Fibroblast of skin of left biceps (primary cell): Measurements from ENCODE around the gene CRACR2B.

Source experiments
- DNase-seq, 2 experiments: peaks; one replicate each; pipeline ENCODE4 v3.0.0-alpha.2; 2013; ENCODE audit warnings: low read depth in 2 of 2

The CRACR2B gene

DNA sequence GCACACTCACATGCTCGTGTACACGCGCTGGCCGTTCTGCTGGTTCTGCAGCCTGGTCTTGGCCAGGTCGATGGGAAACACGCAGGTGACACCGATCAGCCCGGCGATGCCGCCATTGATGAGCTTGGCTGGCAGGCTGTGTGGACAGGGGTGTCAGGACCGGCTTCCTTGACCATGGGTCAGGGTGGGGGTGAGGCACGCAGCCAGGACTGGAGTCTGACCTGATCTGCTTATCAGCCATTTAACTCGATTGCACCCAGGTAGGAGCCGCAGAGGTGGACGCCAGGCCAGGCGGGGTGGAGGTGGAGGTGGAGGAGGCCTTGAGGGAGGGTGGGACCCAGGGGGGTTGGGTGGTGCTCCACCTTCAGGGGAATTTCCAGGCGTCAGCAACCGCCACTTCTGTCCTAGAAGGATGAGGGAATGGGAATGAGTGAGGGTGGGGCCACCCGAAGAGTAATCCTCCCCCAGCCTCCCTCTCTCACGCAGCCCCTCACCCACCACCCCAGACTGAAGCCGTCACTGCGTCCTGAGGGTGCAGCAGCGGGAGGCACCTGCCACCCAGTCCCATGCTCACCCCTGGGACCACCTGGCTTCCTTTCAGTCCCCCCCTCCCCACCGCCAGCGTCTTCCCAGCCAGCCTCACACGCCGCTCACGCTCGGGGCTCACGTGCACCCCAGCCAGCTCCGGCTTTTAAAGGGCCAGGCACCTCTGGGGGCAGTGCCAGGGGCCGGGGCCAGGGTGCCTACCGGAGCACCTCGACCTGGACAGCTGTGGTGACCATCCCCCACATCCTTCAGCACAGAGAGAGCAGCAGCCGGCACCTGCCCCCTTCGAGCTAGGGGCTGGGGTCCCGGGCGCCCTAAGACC is 32.7 kb upstream of the CRACR2B start:
- DNase-seq: no peak

DNA sequence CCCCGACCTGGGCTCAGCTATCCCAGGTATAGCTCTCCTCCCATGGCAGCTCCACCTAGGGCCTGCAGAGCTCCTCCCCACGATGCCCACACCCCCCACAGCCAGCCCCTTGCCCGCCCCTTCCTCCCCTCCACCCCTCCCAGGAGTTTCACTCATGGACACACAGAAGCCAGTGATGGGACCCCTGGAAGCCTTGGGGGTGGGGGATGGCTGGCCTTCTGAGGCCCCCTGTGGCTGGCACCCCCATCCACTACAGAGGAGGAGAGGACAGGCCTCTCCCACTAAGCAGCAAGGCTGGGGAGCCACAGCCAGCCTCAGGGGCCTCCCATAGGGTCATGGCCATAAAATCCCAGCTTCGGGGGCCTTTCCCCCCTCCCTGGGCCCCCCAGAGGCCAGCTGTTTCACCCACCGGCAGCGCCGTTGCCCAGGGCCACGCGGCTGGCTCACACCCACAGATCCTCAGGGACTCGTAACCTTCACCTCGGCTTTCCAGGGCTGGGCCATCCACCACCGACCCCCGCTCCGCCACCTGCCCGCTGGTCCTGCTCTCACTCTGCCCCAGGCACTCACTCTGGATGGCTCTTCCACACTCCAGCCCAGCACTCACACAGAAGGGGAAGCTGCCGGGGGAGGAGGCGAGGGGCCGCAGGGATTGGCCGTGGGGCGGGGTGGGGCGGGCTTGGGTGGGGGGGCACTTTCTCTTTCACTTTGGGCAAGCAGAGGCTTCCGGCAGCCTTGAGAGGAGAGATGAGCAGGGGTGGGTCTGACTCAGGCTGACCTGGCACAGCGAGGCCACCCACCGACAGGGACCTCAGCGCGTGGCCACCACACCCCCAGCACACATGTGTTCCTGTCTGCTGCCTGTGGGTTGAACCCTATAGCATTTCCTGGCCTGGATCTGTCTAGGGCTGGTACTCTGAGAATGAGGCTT is 31.8 kb upstream of the CRACR2B start:
- peak in 1 of 2 experiments; percentile 36 for DNase-seq

GRCh38 chr11:796565-797295 is 31.0 kb upstream of the CRACR2B start:
- no peak for DNase-seq

DNA sequence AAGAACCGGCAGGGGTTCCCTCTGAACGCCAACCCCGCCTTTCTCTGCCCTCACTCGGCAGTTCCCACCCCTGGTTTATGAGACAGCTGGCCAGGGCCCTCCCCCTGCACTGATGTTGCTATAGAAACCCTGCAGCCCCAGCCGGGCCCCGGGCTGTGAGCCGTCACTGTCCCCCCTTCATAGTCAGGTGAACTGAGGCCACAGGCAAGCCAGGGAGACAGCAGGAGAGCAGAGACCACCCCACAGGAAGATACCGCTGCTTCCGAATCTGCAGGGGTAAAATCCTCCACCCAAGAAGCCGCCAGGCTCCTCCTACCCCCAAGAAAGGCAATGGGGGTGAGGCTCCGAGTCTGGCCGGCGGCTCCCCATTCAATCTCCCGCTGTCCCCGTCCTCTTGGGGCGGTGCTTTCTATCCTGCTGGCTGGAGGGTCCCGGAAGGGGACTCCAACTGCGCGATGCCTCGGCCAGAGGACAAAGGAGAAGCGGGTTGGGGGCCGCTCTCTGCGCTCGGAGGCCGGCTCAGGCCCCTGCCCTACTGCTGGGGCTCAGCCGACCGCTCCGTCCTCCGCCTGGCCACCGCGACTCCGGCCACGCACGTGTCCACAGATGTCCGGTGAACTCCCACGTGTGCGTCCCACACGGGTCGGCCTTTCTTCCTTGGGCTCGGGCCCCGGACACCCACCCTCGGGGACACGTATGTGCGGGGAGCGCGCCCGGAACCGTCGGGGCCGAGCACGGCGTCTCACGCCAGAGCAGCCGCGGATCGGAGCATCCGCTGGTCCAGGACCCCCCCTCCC is 30.2 kb upstream of the CRACR2B start:
- peak in 1 of 2 experiments; percentile 62 for DNase-seq

- DNase-seq: no peak
These were observed 29.5 kb upstream of the CRACR2B start, which contains the start of gene SLC25A22 for GRCh38 chr11:798093-798713. Gene SLC25A22 (minus strand): TSS chr11:798281. CDS start chr11:795006, 3,275 bp downstream.

- DNase-seq: no peak
These were observed 27.9 kb upstream of the CRACR2B start for GRCh38 chr11:799641-800316.

DNA sequence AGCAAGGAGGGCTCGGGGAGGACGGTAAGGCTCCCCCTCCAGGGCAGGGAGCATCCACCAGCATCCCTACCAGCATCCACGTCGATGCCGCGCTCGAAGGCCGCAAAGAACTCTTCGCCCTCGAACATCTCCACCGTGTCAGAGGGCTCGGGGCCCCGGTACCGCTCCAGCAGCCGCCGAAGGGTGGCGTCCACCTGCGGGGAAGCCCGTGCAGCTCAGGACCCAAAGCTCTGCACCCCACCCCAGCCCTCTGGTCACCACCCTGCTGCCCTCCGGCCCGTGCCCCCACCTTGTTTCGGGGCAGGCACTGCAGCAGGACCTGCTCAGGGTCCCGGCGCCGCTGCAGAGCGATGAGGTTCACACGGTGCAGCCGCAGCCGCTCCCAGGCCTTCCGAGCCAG is 27.2 kb upstream of the CRACR2B start:
- DNase-seq: no peak

DNA sequence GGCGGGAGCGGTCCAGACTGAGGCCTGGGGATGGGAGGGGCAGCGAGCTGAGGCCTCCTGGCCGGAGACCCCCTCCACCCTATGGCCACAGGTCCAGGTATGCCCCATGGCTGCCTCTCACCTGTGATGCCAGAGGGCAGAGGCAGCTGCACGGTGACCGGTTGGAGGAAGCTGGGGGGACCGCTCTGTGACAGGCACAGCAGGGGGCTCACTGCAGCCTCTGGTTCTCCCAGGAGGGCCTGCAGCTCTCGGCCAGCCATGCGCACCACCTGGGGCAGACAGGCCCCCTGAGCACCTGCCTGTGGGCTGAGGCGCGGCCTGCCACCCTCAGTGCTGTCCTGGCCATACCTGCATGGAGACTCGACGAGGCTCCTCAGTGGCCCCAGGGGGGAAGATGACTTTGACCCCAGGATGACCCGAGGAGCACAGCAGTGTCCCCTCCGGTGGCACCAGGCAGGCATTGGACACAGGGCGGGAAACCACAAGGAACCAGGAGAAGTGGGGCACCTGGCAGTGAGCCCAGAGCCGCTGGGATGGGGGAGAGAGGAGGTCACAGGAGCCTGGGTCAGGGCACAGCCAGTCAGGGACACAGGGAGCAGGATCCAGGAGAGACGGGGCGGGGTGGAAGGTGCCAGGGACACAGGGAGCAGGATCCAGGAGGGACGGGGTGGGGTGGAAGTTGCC is 26.5 kb upstream of the CRACR2B start:
- DNase-seq: no peak

- no peak for DNase-seq
These were observed 25.6 kb upstream of the CRACR2B start for GRCh38 chr11:802018-802617.

GRCh38 chr11:802693-803466 is 24.8 kb upstream of the CRACR2B start:
- no peak for DNase-seq

DNA sequence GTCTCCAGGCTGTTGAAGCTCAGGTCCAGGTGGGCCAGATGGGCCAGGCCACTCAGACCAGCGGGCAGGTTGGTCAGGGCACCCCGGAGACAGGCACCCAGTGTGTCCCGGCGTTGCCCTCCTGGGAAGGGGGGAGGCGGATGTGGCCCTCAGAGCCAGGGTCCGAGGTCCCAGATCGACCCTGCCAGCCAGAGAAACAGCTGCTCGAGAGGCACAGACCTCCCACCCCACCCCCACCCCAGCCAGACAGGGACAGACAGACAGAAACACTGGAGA is 24.3 kb upstream of the CRACR2B start:
- DNase-seq: no peak

GRCh38 chr11:803770-804598 is 23.7 kb upstream of the CRACR2B start:
- DNase-seq: no peak

GRCh38 chr11:804599-804964 is 23.1 kb upstream of the CRACR2B start:
- DNase-seq: no peak

GRCh38 chr11:808427-809286 is 19.1 kb upstream of the CRACR2B start:
- no peak for DNase-seq

DNA sequence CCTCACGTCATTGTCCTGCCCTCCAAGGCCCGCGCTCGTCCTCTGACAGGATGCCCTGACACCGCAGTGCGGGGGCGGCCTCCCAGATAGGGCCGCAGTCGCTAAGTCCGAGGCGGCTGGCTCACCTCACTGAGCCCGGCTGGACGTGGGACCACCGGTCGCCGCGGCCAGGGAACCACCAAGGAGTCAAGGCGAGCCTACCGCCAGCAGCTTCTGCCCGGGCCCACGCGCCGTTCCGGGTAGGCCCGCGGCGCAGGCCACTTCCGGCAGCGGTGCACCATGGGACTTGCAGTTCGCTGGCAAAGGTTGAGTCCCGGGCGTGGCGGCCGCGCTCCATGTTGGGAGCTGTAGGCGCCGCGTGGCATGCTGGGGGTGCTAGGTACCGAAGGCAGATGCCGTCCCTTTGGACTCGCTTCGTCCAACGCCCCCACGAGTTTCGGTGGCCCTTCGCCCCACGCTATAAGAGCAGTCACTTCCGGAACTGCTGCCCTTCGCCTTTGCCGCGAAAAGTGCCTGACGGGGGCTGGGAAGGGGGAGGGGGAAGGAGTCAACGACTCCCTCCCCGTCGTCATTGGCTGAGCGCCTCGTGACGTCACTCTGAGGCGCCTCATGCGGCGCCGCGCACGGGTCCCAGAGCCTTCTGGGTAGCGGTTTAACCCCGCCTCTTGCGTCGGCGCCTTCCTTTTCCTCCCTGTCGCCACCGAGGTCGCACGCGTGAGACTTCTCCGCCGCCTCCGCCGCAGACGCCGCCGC is 18.3 kb upstream of the CRACR2B start, which contains the start of gene RPLP2:
RPLP2 (plus strand) TSS at position 681 of the 753 bp plus-strand sequence. CDS start 268 bp downstream, outside the sequence.
- peak; percentile 90 to 92 for DNase-seq
